ENCODE measurements around the gene MOV10. TPM values are rescaled to one million over a fixed set of nuclear protein-coding genes. Genes with fewer than 3 reads are reported as not detected.

MOV10 gene
- total and polyA plus RNA-seq, 2 donors (not counting 1 experiment from before 2014, with no cell fraction given) = 31.0 to 46.2 TPM

GRCh38 chr1:112688781-112689193 is 14.3 kb downstream of the MOV10 start:
- H3K9me3 ChIP-seq (ENCODE audit: control extremely low read depth in 1 of 3, control insufficient read depth in 2 of 3, insufficient read depth in 1 of 3, low read length in 2 of 3) = no peaks in the 10 kb centered on the region
- no peak overlapping the region for H3K4me2 ChIP-seq (replicated peaks; ENCODE audit: low read depth, low read length, poor library complexity, severe bottlenecking)
- H3K4me3 ChIP-seq (ENCODE audit: control extremely low read depth in 1 of 5, extremely low read depth in 1 of 5, insufficient read depth in 1 of 5, low read depth in 2 of 5, low read length in 4 of 5) = no peak overlapping the region
- H3K79me2 ChIP-seq (ENCODE audit: control insufficient read depth, insufficient read depth, low read length) = no peaks in the 10 kb centered on the region
- H2AFZ ChIP-seq (ENCODE audit: insufficient read depth, low read depth, low read length, poor library complexity, severe bottlenecking) = no peak overlapping the region
- no peak for ATAC-seq (ENCODE audit: low read depth)
- intact Hi-C loops (cut with micrococcal nuclease) = no loop called here
- Mint-ChIP-seq H3K4me3 (no peak overlapping the region), H3K27ac (no peak overlapping the region), H3K4me1 (peaks cover 6% of the 10 kb centered on the region), H3K27me3 (no peaks in the 10 kb centered on the region), H3K9me3 (ENCODE audit: insufficient read depth) (no peaks in the 10 kb centered on the region)
- H3K4me1 ChIP-seq (ENCODE audit: control insufficient read depth in 2 of 2, insufficient read depth in 2 of 2, low read length in 2 of 2) = no peaks in the 10 kb centered on the region
- 100% methylated on average over 11 of the region's 13 CpGs for WGBS (ENCODE audit: insufficient coverage)
- H3K27me3 ChIP-seq (replicated peaks in 1 of 4; ENCODE audit: control extremely low read depth in 1 of 4, control insufficient read depth in 3 of 4, insufficient read depth in 4 of 4, low read length in 3 of 4) = no peaks in the 10 kb centered on the region
- H4K20me1 ChIP-seq (ENCODE audit: control insufficient read depth, insufficient read depth, low read length, poor library complexity, severe bottlenecking) = no peaks in the 10 kb centered on the region
- peaks cover 0 to 15% of the 10 kb centered on the region in 2 experiments for H3K36me3 ChIP-seq (replicated peaks in 1 of 2; ENCODE audit: control extremely low read depth in 1 of 2, control insufficient read depth in 1 of 2, extremely low read depth in 1 of 2, insufficient read depth in 2 of 2, low read length in 1 of 2)
- no peak overlapping the region for H3K27ac ChIP-seq (ENCODE audit: low read length in 2 of 2)
- ChIA-PET POLR2A (no interaction called here), CTCF (no interaction called here)
- DNase-seq = no peak
- H3K9ac ChIP-seq (ENCODE audit: low read length) = no peak overlapping the region
- TF ChIP-seq CTCF (IDR thresholded peaks at IDR 0.05) = no peak
- no peak for TF ChIP-seq EZH2 (IDR thresholded peaks at IDR 0.05; ENCODE audit: borderline replicate concordance, insufficient read depth, low read depth, low read length, poor library complexity, severe bottlenecking)

- 100% methylated on average over 4 of the region's 9 CpGs for WGBS (ENCODE audit: insufficient coverage)
- no peaks in the 10 kb centered on the region for H3K27me3 Mint-ChIP-seq
- ATAC-seq (ENCODE audit: low read depth) (no peak), DNase-seq (no peak)
- H2AFZ ChIP-seq (ENCODE audit: insufficient read depth, low read depth, low read length, poor library complexity, severe bottlenecking) = no peak overlapping the region
- H3K79me2 ChIP-seq (ENCODE audit: control insufficient read depth, insufficient read depth, low read length) = no peaks in the 10 kb centered on the region
- H3K27ac ChIP-seq (ENCODE audit: low read length in 2 of 2) = no peak overlapping the region
- H3K4me3 Mint-ChIP-seq = no peak overlapping the region
- H3K4me3 ChIP-seq (ENCODE audit: control extremely low read depth in 1 of 5, extremely low read depth in 1 of 5, insufficient read depth in 1 of 5, low read depth in 2 of 5, low read length in 4 of 5) = no peak overlapping the region
- POLR2A ChIA-PET = no interaction called here
- TF ChIP-seq CTCF (IDR thresholded peaks at IDR 0.05) (no peak), EZH2 (IDR thresholded peaks at IDR 0.05; ENCODE audit: borderline replicate concordance, insufficient read depth, low read depth, low read length, poor library complexity, severe bottlenecking) (no peak)
- no peaks in the 10 kb centered on the region for H4K20me1 ChIP-seq (ENCODE audit: control insufficient read depth, insufficient read depth, low read length, poor library complexity, severe bottlenecking)
- H3K9me3 Mint-ChIP-seq (ENCODE audit: insufficient read depth) = no peaks in the 10 kb centered on the region
- H3K4me2 ChIP-seq (replicated peaks; ENCODE audit: low read depth, low read length, poor library complexity, severe bottlenecking) = no peak overlapping the region
- no peaks in the 10 kb centered on the region for H3K27me3 ChIP-seq (replicated peaks in 1 of 4; ENCODE audit: control extremely low read depth in 1 of 4, control insufficient read depth in 3 of 4, insufficient read depth in 4 of 4, low read length in 3 of 4)
- H3K27ac Mint-ChIP-seq = no peak overlapping the region
- no peak overlapping the region for H3K9ac ChIP-seq (ENCODE audit: low read length)
- intact Hi-C loops (cut with micrococcal nuclease) = no loop called here
- CTCF ChIA-PET = no interaction called here
- no peaks in the 10 kb centered on the region for H3K4me1 ChIP-seq (ENCODE audit: control insufficient read depth in 2 of 2, insufficient read depth in 2 of 2, low read length in 2 of 2)
- peaks cover 0 to 15% of the 10 kb centered on the region in 2 experiments for H3K36me3 ChIP-seq (replicated peaks in 1 of 2; ENCODE audit: control extremely low read depth in 1 of 2, control insufficient read depth in 1 of 2, extremely low read depth in 1 of 2, insufficient read depth in 2 of 2, low read length in 1 of 2)
- H3K4me1 Mint-ChIP-seq = peaks cover 6% of the 10 kb centered on the region
- no peaks in the 10 kb centered on the region for H3K9me3 ChIP-seq (ENCODE audit: control extremely low read depth in 1 of 3, control insufficient read depth in 2 of 3, insufficient read depth in 1 of 3, low read length in 2 of 3)
These were observed 14.9 kb downstream of the MOV10 start for GRCh38 chr1:112689196-112689841.
